Transverse colon (tissue), 4 donors: ENCODE measurements around the gene DTX4.

Source experiments
- CTCF ChIP-seq, 5 experiments: fragments of 200-600 bp in 3 of 5; fragments of 450-650 bp in 2 of 5; sonication (generic) in 3 of 5; IDR thresholded peaks; 1 replicate in 2 of 5; 2 replicates in 3 of 5; pipeline ENCODE4 v1.5.1; 2016 to 2017; ENCODE audit warnings: antibody characterized with exemption in 5 of 5, inconsistent platforms in 3 of 5, mild to moderate bottlenecking in 2 of 5, moderate library complexity in 1 of 5
- EP300 ChIP-seq: sonication (generic); formaldehyde crosslinking; IDR thresholded peaks from one replicate; pipeline ENCODE4 v1.6.1; 2017; ENCODE audit warnings: antibody characterized with exemption, low read depth
- POLR2A ChIP-seq: fragments of 450-650 bp; IDR thresholded peaks from one replicate; pipeline ENCODE4 v1.6.1; 2016; ENCODE audit warnings: antibody characterized with exemption, mild to moderate bottlenecking, moderate library complexity
- POLR2AphosphoS5 ChIP-seq, 3 donors: sonication (generic); formaldehyde crosslinking; IDR thresholded peaks; one replicate each; pipeline ENCODE4 v1.6.1; 2016; ENCODE audit warnings: antibody characterized with exemption in 3 of 3

GRCh38 chr11:59192446-59193020 lies 20.6 kb downstream of the DTX4 start:
- TF ChIP-seq CTCF (IDR thresholded peaks at IDR 0.05) (no peak), POLR2A (no peak), EP300 (no peak), POLR2AphosphoS5 (IDR thresholded peaks at IDR 0.05) (no peak)
